BE2C (cell line): ENCODE data around the gene EXOC3.
A peak's percentile ranks its signal among the peaks of the same experiment; 100 is the strongest.

Experiments used
- DNase-seq: peaks from one replicate; pipeline ENCODE4 v3.0.0-alpha.2; 2020
- H3K27me3 ChIP-seq: fragments of 250-450 bp; sonication (Bioruptor Pico); 2 replicates; pipeline ENCODE4 v1.5.1; 2020; ENCODE audit warnings: mild to moderate bottlenecking
- H3K36me3 ChIP-seq: fragments of 250-450 bp; sonication (Bioruptor Pico); 2 replicates; pipeline ENCODE4 v1.5.1; 2020; ENCODE audit warnings: mild to moderate bottlenecking
- H3K4me1 ChIP-seq: fragments of 250-450 bp; sonication (Bioruptor Pico); 2 replicates; pipeline ENCODE4 v1.5.1; 2020
- H3K4me3 ChIP-seq: 2 replicates; pipeline ENCODE4 v1.5.1; 2011; ENCODE audit warnings: low read depth, low read length
- H3K9me3 ChIP-seq: fragments of 250-450 bp; sonication (Bioruptor Pico); 2 replicates; pipeline ENCODE4 v1.5.1; 2020
- TF ChIP-seq, protein P1 (sequence below): IDR thresholded peaks from 2 replicates; pipeline ENCODE4 v1.5.1; 2012; ENCODE audit warnings: mild to moderate bottlenecking, low read depth, low read length

Gene EXOC3

DNA sequence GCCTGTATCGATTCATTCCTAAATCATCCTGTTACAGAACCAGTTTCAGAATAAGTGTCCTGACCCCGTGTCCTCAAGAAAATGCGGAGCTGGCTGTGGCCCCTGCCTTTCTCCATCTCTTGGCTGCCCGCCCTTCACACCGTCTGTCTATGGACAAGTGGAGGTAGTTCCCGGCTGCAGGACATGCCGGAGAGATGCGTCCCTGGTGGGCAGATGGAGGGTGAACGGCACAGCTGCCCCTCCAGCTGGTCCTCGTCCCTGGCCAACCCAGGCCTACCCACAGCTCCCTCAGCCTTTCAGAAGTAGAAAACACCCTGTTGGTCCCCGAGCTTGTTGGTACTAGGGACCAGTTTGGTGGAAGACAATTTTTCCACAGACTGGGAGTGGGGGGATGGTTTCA lies 14.8 kb upstream of the EXOC3 start:
- Histone ChIP-seq H3K27me3 (no peaks in the 10 kb centered on the region), H3K4me3 (no peak overlapping the region), H3K9me3 (no peaks in the 10 kb centered on the region), H3K4me1 (no peaks in the 10 kb centered on the region), H3K36me3 (no peaks in the 10 kb centered on the region)
- TF ChIP-seq, protein P1, sequence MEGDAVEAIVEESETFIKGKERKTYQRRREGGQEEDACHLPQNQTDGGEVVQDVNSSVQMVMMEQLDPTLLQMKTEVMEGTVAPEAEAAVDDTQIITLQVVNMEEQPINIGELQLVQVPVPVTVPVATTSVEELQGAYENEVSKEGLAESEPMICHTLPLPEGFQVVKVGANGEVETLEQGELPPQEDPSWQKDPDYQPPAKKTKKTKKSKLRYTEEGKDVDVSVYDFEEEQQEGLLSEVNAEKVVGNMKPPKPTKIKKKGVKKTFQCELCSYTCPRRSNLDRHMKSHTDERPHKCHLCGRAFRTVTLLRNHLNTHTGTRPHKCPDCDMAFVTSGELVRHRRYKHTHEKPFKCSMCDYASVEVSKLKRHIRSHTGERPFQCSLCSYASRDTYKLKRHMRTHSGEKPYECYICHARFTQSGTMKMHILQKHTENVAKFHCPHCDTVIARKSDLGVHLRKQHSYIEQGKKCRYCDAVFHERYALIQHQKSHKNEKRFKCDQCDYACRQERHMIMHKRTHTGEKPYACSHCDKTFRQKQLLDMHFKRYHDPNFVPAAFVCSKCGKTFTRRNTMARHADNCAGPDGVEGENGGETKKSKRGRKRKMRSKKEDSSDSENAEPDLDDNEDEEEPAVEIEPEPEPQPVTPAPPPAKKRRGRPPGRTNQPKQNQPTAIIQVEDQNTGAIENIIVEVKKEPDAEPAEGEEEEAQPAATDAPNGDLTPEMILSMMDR: no peak
- no peak for DNase-seq

- Histone ChIP-seq H3K36me3 (no peaks in the 10 kb centered on the region), H3K9me3 (no peaks in the 10 kb centered on the region), H3K27me3 (no peaks in the 10 kb centered on the region), H3K4me3 (no peak overlapping the region), H3K4me1 (no peaks in the 10 kb centered on the region)
- TF ChIP-seq, protein P1: no peak
- no peak for DNase-seq
Observed at GRCh38 chr5:428754-429452, 14.1 kb upstream of the EXOC3 start.

GRCh38 chr5:429453-430188 lies 13.4 kb upstream of the EXOC3 start:
- no peaks in the 10 kb centered on the region for H3K4me1 ChIP-seq
- no peaks in the 10 kb centered on the region for H3K9me3 ChIP-seq
- no peak overlapping the region for H3K4me3 ChIP-seq
- no peaks in the 10 kb centered on the region for H3K27me3 ChIP-seq
- TF ChIP-seq, protein P1: no peak
- peak; percentile 49 for DNase-seq
- H3K36me3 ChIP-seq: no peaks in the 10 kb centered on the region

- H3K27me3 ChIP-seq: no peaks in the 10 kb centered on the region
- H3K4me3 ChIP-seq: no peak overlapping the region
- DNase-seq: no peak
- TF ChIP-seq, protein P1: no peak
- H3K9me3 ChIP-seq: no peaks in the 10 kb centered on the region
- no peaks in the 10 kb centered on the region for H3K36me3 ChIP-seq
- no peaks in the 10 kb centered on the region for H3K4me1 ChIP-seq
Observed at GRCh38 chr5:430214-430925, 12.6 kb upstream of the EXOC3 start.

GRCh38 chr5:431001-431710 lies 11.8 kb upstream of the EXOC3 start:
- H3K9me3 ChIP-seq: no peaks in the 10 kb centered on the region
- no peak overlapping the region for H3K4me3 ChIP-seq
- DNase-seq: peak; percentile 82
- no peaks in the 10 kb centered on the region for H3K4me1 ChIP-seq
- H3K27me3 ChIP-seq: no peaks in the 10 kb centered on the region
- TF ChIP-seq, protein P1: peak; percentile 84
- no peaks in the 10 kb centered on the region for H3K36me3 ChIP-seq
